ENCODE results near the gene GPR39. TPM values are rescaled to one million over a fixed set of nuclear protein-coding genes. Genes with fewer than 3 reads are reported as not detected.

GPR39 gene
- polyA plus RNA-seq, 1 donor from 2014 or later, result 1.1 TPM

GRCh38 chr2:132557694-132558093 is 141.1 kb downstream of the GPR39 start:
- no peaks in the 10 kb centered on the region for H3K79me2 ChIP-seq (replicated peaks; ENCODE audit: insufficient read depth, low read length)
- no peak overlapping the region for H2AFZ ChIP-seq (ENCODE audit: low read depth, low read length)
- no peaks in the 10 kb centered on the region for H4K20me1 ChIP-seq (ENCODE audit: insufficient read depth)
- no peak overlapping the region for H3K4me3 ChIP-seq (ENCODE audit: low read length)
- no peak overlapping the region for H3K9ac ChIP-seq (ENCODE audit: low read length)
- H3K9me2 ChIP-seq (ENCODE audit: insufficient read depth, low read length), result no peaks in the 10 kb centered on the region
- no peaks in the 10 kb centered on the region for H3K27me3 ChIP-seq (ENCODE audit: insufficient read depth, low read depth, low read length)
- H3K36me3 ChIP-seq (ENCODE audit: insufficient read depth, low read length), result no peaks in the 10 kb centered on the region
- no peaks in the 10 kb centered on the region for H3K9me3 ChIP-seq (ENCODE audit: low read length)
- TF ChIP-seq TAF1 (IDR thresholded peaks at IDR 0.05; ENCODE audit: low read depth) (no peak), RAD21 (conservative IDR thresholded peaks at IDR 0.05) (no peak), MXI1 (conservative IDR thresholded peaks at IDR 0.05; ENCODE audit: poor library complexity, severe bottlenecking) (no peak), CTCF (IDR thresholded peaks at IDR 0.05; ENCODE audit: poor library complexity, severe bottlenecking) (no peak)
- TF ChIP-seq, protein P1, sequence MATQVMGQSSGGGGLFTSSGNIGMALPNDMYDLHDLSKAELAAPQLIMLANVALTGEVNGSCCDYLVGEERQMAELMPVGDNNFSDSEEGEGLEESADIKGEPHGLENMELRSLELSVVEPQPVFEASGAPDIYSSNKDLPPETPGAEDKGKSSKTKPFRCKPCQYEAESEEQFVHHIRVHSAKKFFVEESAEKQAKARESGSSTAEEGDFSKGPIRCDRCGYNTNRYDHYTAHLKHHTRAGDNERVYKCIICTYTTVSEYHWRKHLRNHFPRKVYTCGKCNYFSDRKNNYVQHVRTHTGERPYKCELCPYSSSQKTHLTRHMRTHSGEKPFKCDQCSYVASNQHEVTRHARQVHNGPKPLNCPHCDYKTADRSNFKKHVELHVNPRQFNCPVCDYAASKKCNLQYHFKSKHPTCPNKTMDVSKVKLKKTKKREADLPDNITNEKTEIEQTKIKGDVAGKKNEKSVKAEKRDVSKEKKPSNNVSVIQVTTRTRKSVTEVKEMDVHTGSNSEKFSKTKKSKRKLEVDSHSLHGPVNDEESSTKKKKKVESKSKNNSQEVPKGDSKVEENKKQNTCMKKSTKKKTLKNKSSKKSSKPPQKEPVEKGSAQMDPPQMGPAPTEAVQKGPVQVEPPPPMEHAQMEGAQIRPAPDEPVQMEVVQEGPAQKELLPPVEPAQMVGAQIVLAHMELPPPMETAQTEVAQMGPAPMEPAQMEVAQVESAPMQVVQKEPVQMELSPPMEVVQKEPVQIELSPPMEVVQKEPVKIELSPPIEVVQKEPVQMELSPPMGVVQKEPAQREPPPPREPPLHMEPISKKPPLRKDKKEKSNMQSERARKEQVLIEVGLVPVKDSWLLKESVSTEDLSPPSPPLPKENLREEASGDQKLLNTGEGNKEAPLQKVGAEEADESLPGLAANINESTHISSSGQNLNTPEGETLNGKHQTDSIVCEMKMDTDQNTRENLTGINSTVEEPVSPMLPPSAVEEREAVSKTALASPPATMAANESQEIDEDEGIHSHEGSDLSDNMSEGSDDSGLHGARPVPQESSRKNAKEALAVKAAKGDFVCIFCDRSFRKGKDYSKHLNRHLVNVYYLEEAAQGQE (IDR thresholded peaks at IDR 0.05; ENCODE audit: borderline replicate concordance), result no peak
- H3F3A ChIP-seq (ENCODE audit: insufficient read depth, low read length, poor library complexity, severe bottlenecking), result no peaks in the 10 kb centered on the region
- no peak overlapping the region for H3K4me2 ChIP-seq (ENCODE audit: low read length)
- H3K27ac ChIP-seq (ENCODE audit: low read length), result no peak overlapping the region

DNA sequence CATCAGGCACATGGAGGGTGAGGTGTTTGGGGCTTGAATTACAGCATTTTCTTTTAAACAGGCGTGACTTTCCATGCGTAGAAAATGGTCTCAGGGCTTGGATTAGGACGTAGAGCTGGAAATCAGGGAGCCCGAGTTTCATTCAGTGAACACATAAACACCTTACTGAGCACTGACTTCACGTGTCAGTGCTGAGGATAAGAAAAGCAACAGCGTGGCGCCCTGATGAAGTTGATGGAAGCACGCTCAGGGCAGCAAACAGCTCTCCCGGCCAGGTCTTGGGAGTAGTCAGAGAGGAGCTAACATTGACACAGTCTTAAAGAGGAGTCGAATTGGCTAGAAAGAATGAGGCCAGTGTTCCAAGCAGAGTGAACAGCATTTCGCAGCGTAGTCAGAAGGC is 142.7 kb downstream of the GPR39 start:
- Histone ChIP-seq H3K27me3 (ENCODE audit: insufficient read depth, low read depth, low read length) (no peaks in the 10 kb centered on the region), H2AFZ (ENCODE audit: low read depth, low read length) (no peak overlapping the region), H3K9me2 (ENCODE audit: insufficient read depth, low read length) (no peaks in the 10 kb centered on the region), H3F3A (ENCODE audit: insufficient read depth, low read length, poor library complexity, severe bottlenecking) (no peaks in the 10 kb centered on the region), H3K9me3 (ENCODE audit: low read length) (no peaks in the 10 kb centered on the region), H3K4me2 (ENCODE audit: low read length) (no peak overlapping the region), H4K20me1 (ENCODE audit: insufficient read depth) (no peaks in the 10 kb centered on the region), H3K9ac (ENCODE audit: low read length) (no peak overlapping the region), H3K36me3 (ENCODE audit: insufficient read depth, low read length) (no peaks in the 10 kb centered on the region), H3K4me3 (ENCODE audit: low read length) (no peak overlapping the region), H3K27ac (ENCODE audit: low read length) (no peak overlapping the region), H3K79me2 (replicated peaks; ENCODE audit: insufficient read depth, low read length) (no peaks in the 10 kb centered on the region)
- TF ChIP-seq POLR2AphosphoS5 (IDR thresholded peaks at IDR 0.05), result no peak
- TF ChIP-seq TAF1 (IDR thresholded peaks at IDR 0.05; ENCODE audit: low read depth), result no peak
- no peak for TF ChIP-seq SMC3 (conservative IDR thresholded peaks at IDR 0.05; ENCODE audit: poor library complexity)
- TF ChIP-seq, protein P1 (IDR thresholded peaks at IDR 0.05; ENCODE audit: borderline replicate concordance), result no peak
- TF ChIP-seq EZH2 (IDR thresholded peaks at IDR 0.05; ENCODE audit: borderline replicate concordance, insufficient read depth, low read length, poor library complexity, severe bottlenecking), result no peak
- TF ChIP-seq RAD21 (conservative IDR thresholded peaks at IDR 0.05), result no peak
- TF ChIP-seq CTCF (IDR thresholded peaks at IDR 0.05; ENCODE audit: poor library complexity, severe bottlenecking), result no peak
- TF ChIP-seq MXI1 (conservative IDR thresholded peaks at IDR 0.05; ENCODE audit: poor library complexity, severe bottlenecking), result no peak
- no peak for TF ChIP-seq EP300 (conservative IDR thresholded peaks at IDR 0.05; ENCODE audit: poor library complexity, severe bottlenecking)
